HepG2 (cell line): ENCODE data around the gene PRDM12. TPM values are rescaled to one million over a fixed set of nuclear protein-coding genes. Genes with fewer than 3 reads are reported as not detected.

Source experiments
- ATAC-seq: fragments of 200-7000 bp; cut with Tn5 transposase; 3 replicates; pipeline ENCODE4 v1.9.1; 2020; ENCODE audit warnings: mild to moderate bottlenecking, moderate library complexity
- BruUV-seq: library from RNA; stranded (reverse); fragments of 400-500 nt; replicated peaks from 2 replicates; lab custom pipeline; 2021; lab: Mats Ljungman, UMichigan
- CTCF ChIA-PET: fragments of 300-600 bp; formaldehyde crosslinking; extraction: SDS; loops from one replicate; lab custom pipeline; 2021; ENCODE audit warnings: low total read pairs, inconsistent platforms, low intra/inter-chr PET ratio; lab: Yijun Ruan, JAX
- POLR2A ChIA-PET: fragments of 350-600 bp; sonication (Branson Sonifier 250); formaldehyde crosslinking; loops from one replicate; lab custom pipeline; 2020; ENCODE audit warnings: antibody characterized with exemption, inconsistent platforms; lab: Yijun Ruan, JAX
- DNase-seq: peaks from one replicate; pipeline ENCODE4 v3.0.0-alpha.2; 2015; ENCODE audit warnings: low spot score
- FAIRE-seq: peaks from 3 replicates; lab custom pipeline; 2011; peaks lifted over from hg19 to GRCh38; lab: Jason Lieb, UNC
- H2AFZ ChIP-seq: one replicate; pipeline ENCODE4 v1.6.1; 2011; ENCODE audit warnings: low read length, inconsistent platforms
- H3K27ac ChIP-seq: fragments of 300-600 bp; 3 replicates; pipeline ENCODE4 v1.8.0; 2011; ENCODE audit warnings: mixed run types, mild to moderate bottlenecking, mixed read lengths, low read length, inconsistent platforms; ENCODE audit not compliant: insufficient read depth; ENCODE audit errors: extremely low read length
- H3K27me3 ChIP-seq, 2 experiments: fragments of 200-600 bp in 1 of 2; 2 replicates in 1 of 2; 3 replicates in 1 of 2; pipeline versions ENCODE4 v1.6.0 to v1.8.0; 2011; ENCODE audit warnings: low read length in 2 of 2, mild to moderate bottlenecking in 2 of 2, moderate library complexity in 2 of 2, inconsistent platforms in 1 of 2; ENCODE audit not compliant: insufficient read depth in 2 of 2, control insufficient read depth in 1 of 2
- H3K36me3 ChIP-seq, 2 experiments: fragments of 200-600 bp in 1 of 2; replicated peaks in 1 of 2; 2 replicates in 1 of 2; 3 replicates in 1 of 2; pipeline versions ENCODE4 v1.5.1 to v1.8.0; 2011; ENCODE audit warnings: low read length in 2 of 2, inconsistent platforms in 1 of 2; ENCODE audit not compliant: insufficient read depth in 2 of 2, control insufficient read depth in 1 of 2
- H3K4me1 ChIP-seq: 2 replicates; pipeline ENCODE4 v1.5.1; 2012; ENCODE audit warnings: low read length, inconsistent platforms; ENCODE audit not compliant: insufficient read depth
- H3K4me2 ChIP-seq: 2 replicates; pipeline ENCODE4 v1.6.0; 2011; ENCODE audit warnings: low read depth, low read length, inconsistent platforms
- H3K4me3 ChIP-seq, 3 experiments: fragments of 200-600 bp in 1 of 3; sonication (generic), shearing (Covaris generic) in 1 of 3; replicated peaks in 1 of 3; 2 replicates each; pipeline ENCODE4 v1.5.1; 2011 to 2016; ENCODE audit warnings: low read length in 3 of 3, inconsistent platforms in 2 of 3, low read depth in 2 of 3, mild to moderate bottlenecking in 2 of 3, control low read depth in 1 of 3, mixed read lengths in 1 of 3; ENCODE audit not compliant: insufficient read depth in 1 of 3
- H3K79me2 ChIP-seq: one replicate; pipeline ENCODE4 v1.6.1; 2011; ENCODE audit warnings: low read length, inconsistent platforms; ENCODE audit not compliant: insufficient read depth
- H3K9ac ChIP-seq: 2 replicates; pipeline ENCODE4 v1.6.0; 2011; ENCODE audit warnings: mild to moderate bottlenecking, low read depth, low read length, inconsistent platforms; ENCODE audit not compliant: insufficient read depth
- H3K9me3 ChIP-seq: 2 replicates; pipeline ENCODE4 v1.5.1; 2012; ENCODE audit warnings: mild to moderate bottlenecking, low read length
- H4K20me1 ChIP-seq: 2 replicates; pipeline ENCODE4 v1.6.0; 2011; ENCODE audit warnings: inconsistent platforms, mild to moderate bottlenecking, low read length, moderate library complexity; ENCODE audit not compliant: insufficient read depth
- CHD2 ChIP-seq: IDR thresholded peaks from 2 replicates; pipeline ENCODE4 v1.6.1; 2011; ENCODE audit warnings: low read depth, low read length, improper control_type of control experiment
- FOXA3 ChIP-seq: IDR thresholded peaks from 2 replicates; pipeline ENCODE4 v1.6.1; 2016; ENCODE audit warnings: missing genetic modification reagents, missing compliant biosample characterization
- MED1 ChIP-seq: sonication (generic); formaldehyde crosslinking; IDR thresholded peaks from 2 replicates; pipeline ENCODE4 v1.4.0; 2020; ENCODE audit warnings: missing genetic modification reagents
- MIER3 ChIP-seq: IDR thresholded peaks from 2 replicates; pipeline ENCODE4 v1.6.1; 2016; ENCODE audit warnings: missing compliant biosample characterization, borderline replicate concordance
- NR2F2 ChIP-seq: IDR thresholded peaks from 2 replicates; pipeline ENCODE4 v1.6.1; 2012; ENCODE audit warnings: low read depth, inconsistent platforms, borderline replicate concordance
- SMAD1 ChIP-seq: sonication (generic); formaldehyde crosslinking; IDR thresholded peaks from 2 replicates; pipeline ENCODE4 v1.4.0; 2020; ENCODE audit warnings: missing genetic modification reagents, low read depth, mild to moderate bottlenecking, borderline replicate concordance
- SNAI1 ChIP-seq: sonication (generic); formaldehyde crosslinking; IDR thresholded peaks from 2 replicates; pipeline ENCODE4 v1.5.0; 2020; ENCODE audit warnings: mild to moderate bottlenecking, missing genetic modification reagents, borderline replicate concordance
- STAG1 ChIP-seq: sonication (generic); formaldehyde crosslinking; IDR thresholded peaks from 2 replicates; pipeline ENCODE4 v1.4.0; 2020; ENCODE audit warnings: missing genetic modification reagents
- ZBTB7A ChIP-seq: sonication (generic); formaldehyde crosslinking; IDR thresholded peaks from 2 replicates; pipeline ENCODE4 v1.8.0; 2022; ENCODE audit warnings: mild to moderate bottlenecking, missing genetic modification reagents
- ZNF136 ChIP-seq: sonication (generic); formaldehyde crosslinking; IDR thresholded peaks from 2 replicates; pipeline ENCODE4 v1.8.1; 2022; ENCODE audit warnings: low read depth, mild to moderate bottlenecking, moderate library complexity, missing genetic modification reagents
- ZNF274 ChIP-seq: sonication (generic); formaldehyde crosslinking; IDR thresholded peaks from 2 replicates; pipeline ENCODE4 v1.5.1; 2020; ENCODE audit warnings: mild to moderate bottlenecking, missing genetic modification reagents
- ZNF547 ChIP-seq: sonication (generic); formaldehyde crosslinking; IDR thresholded peaks from 2 replicates; pipeline ENCODE4 v1.5.1; 2020; ENCODE audit warnings: mild to moderate bottlenecking, missing genetic modification reagents
- ZNF775 ChIP-seq: sonication (generic); formaldehyde crosslinking; IDR thresholded peaks from 2 replicates; pipeline ENCODE4 v1.4.0; 2020; ENCODE audit warnings: missing genetic modification reagents, mild to moderate bottlenecking, moderate library complexity, borderline replicate concordance
- ZSCAN21 ChIP-seq: sonication (generic); formaldehyde crosslinking; IDR thresholded peaks from 2 replicates; pipeline ENCODE4 v1.8.0; 2022; ENCODE audit warnings: mild to moderate bottlenecking, missing genetic modification reagents, moderate library complexity, borderline replicate concordance
- WGBS: methylation state at CpG from one replicate; pipeline ENCODE4 v1.1.6; 2017; ENCODE audit warnings: low lambda C conversion rate; 5-methylcytosine and 5-hydroxymethylcytosine counted together
- in situ Hi-C: cut with HindIII; loops from 2 replicates; pipeline ENCODE4 v1.10.0; 2017; ENCODE audit warnings: low pct_unique_long_range_greater_than_20kb; ENCODE audit not compliant: extremely low pct_ligation_motif_present
- intact Hi-C: fragments of 100-400 bp; cut with micrococcal nuclease; formaldehyde crosslinking; loops from one replicate; pipeline ENCODE4 v1.10.0; 2022; ENCODE audit not compliant: unreplicated experiment
- polyA plus RNA-seq, 8 experiments: library from polyadenylated mRNA; depleted of rRNA in 3 of 8; stranded (reverse) in 7 of 8; unstranded in 1 of 8; fragments of >200 nt; fragmentation: Illumina TruSeq in 4 of 8; extraction: Trizol in 4 of 8; gene quantifications; 2 replicates each; pipeline versions ENCODE4 v1.2.1 to v1.2.3, GENCODE V29; 2011 to 2016; ENCODE audit warnings: low read depth in 4 of 8, missing spikeins in 1 of 8, mixed read lengths in 1 of 8; ENCODE audit not compliant: insufficient read depth in 1 of 8
- total RNA-seq, 5 experiments: library from RNA; depleted of rRNA; stranded (reverse); fragments of >200 nt; fragmentation: Illumina TruSeq; extraction: Trizol; gene quantifications; 2 replicates each; pipeline ENCODE4 v1.2.3, GENCODE V29; 2016; ENCODE audit warnings: low read depth in 1 of 5
- TF ChIP-seq, protein P1 (sequence below), 2 experiments: fragments of 450-650 bp in 1 of 2; sonication (generic) in 1 of 2; formaldehyde crosslinking; IDR thresholded peaks; 2 replicates each; pipeline versions ENCODE4 v1.5.0 to v1.8.0; 2020 to 2022; ENCODE audit warnings: mild to moderate bottlenecking in 1 of 2, missing genetic modification reagents in 1 of 2
- TF ChIP-seq, protein P2 (sequence below): sonication (generic); formaldehyde crosslinking; IDR thresholded peaks from 2 replicates; pipeline ENCODE4 v1.4.0; 2020; ENCODE audit warnings: missing genetic modification reagents, low read depth, mild to moderate bottlenecking, borderline replicate concordance
- TF ChIP-seq, protein P3 (sequence below): sonication (generic); formaldehyde crosslinking; IDR thresholded peaks from 2 replicates; pipeline ENCODE4 v1.5.0; 2020; ENCODE audit warnings: missing genetic modification reagents
- TF ChIP-seq, protein P4 (sequence below): sonication (generic); formaldehyde crosslinking; IDR thresholded peaks from 2 replicates; pipeline ENCODE4 v1.8.0; 2022; ENCODE audit warnings: low read depth, missing genetic modification reagents

PRDM12 gene
- total and polyA plus RNA-seq, 2 of the 13 experiments (the other 11 are each of a cell fraction or from before 2014, with no cell fraction given), result 0.04 to 0.07 TPM

DNA sequence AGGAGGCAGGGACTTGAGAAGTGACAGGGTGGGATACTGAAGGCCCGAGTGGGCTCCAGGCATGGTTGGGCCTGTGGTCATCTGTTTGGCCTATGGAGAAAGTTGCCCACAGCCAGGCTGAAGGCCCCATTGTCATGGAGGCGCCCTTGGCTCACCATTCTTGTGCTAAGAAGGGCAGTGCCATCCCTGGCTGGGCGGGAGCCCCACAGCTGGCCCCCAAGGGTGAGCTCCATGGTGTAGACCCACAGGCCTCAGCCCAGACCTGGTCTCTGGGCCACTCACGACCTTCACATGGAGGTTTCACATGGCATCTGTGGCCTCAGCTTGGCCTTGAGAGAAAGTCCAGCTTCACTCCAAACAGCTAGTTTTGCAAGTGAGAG lies 34.3 kb upstream of the PRDM12 start (continued):
- TF ChIP-seq, protein P1, sequence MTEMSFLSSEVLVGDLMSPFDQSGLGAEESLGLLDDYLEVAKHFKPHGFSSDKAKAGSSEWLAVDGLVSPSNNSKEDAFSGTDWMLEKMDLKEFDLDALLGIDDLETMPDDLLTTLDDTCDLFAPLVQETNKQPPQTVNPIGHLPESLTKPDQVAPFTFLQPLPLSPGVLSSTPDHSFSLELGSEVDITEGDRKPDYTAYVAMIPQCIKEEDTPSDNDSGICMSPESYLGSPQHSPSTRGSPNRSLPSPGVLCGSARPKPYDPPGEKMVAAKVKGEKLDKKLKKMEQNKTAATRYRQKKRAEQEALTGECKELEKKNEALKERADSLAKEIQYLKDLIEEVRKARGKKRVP (CRISPR knock-in tag; IDR thresholded peaks at IDR 0.05), result no peak
- no peak for TF ChIP-seq ZNF547 (CRISPR knock-in tag)
- no peak for TF ChIP-seq ZNF775 (CRISPR knock-in tag)
- TF ChIP-seq, protein P2, sequence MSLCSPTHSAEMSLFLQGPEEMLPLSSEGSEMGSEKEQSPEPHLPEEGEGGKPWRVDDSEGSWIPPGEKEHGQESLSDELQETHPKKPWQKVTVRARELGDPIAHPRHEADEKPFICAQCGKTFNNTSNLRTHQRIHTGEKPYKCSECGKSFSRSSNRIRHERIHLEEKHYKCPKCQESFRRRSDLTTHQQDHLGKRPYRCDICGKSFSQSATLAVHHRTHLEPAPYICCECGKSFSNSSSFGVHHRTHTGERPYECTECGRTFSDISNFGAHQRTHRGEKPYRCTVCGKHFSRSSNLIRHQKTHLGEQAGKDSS, result no peak

DNA sequence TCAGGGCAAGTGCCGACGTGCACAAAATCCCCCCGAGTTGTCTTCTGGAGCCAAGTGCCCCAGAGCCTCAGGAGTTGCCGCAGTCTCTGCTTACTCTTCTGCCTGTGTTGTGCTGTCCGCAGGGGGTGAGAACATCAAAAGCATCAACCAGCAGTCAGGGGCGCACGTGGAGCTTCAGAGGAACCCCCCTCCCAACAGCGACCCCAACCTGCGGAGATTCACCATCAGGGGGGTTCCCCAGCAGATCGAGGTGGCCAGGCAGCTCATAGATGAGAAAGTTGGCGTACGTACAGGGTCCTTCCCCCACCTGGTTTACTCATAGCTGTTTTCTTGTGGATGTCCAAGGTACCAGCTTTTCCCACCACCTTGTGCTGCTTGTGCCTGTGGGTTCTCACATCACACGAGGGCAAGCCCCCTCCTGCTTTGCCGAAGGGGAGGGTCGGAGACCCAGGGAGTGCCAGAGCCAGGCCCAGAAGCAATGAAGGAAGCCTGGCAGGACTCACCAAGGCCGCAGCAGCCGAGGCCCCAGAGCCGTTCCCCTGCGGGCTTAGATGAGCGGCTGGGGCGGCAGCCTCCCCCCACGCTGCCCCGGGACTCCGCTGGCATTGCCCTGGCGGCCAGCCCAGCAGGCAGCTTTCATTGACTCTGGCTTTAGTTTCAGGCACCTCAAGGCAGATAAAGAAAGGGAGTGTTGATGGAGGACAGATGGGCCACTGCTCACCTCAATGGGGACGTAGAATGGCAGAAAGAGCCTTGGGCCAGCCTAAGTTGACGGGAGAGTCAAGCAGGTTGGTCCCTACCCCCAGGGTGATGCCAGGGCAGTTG lies 33.7 kb upstream of the PRDM12 start:
- DNase-seq, result no peak
- ATAC-seq, result no peak
- Histone ChIP-seq H3K9ac (no peak overlapping the region), H3K9me3 (no peaks in the 10 kb centered on the region), H3K36me3 (peaks cover 45 to 82% of the 10 kb centered on the region in 2 experiments), H3K79me2 (no peaks in the 10 kb centered on the region), H3K4me1 (no peaks in the 10 kb centered on the region)
- WGBS, result 98% methylated on average over 27 of the region's 27 CpGs
- FAIRE-seq, result no peak
- ChIA-PET CTCF (no interaction called here), POLR2A (no interaction called here)
- no TSS peak for BruUV-seq
- TF ChIP-seq ZNF274 (CRISPR knock-in tag) (no peak), STAG1 (CRISPR knock-in tag) (no peak), SNAI1 (CRISPR knock-in tag) (no peak), ZNF136 (CRISPR knock-in tag) (no peak), FOXA3 (CRISPR knock-in tag) (no peak), MED1 (no peak), SMAD1 (no peak), MIER3 (no peak), ZSCAN21 (CRISPR knock-in tag) (no peak), ZBTB7A (CRISPR knock-in tag) (no peak), NR2F2 (no peak), CHD2 (no peak)
- TF ChIP-seq, protein P3, sequence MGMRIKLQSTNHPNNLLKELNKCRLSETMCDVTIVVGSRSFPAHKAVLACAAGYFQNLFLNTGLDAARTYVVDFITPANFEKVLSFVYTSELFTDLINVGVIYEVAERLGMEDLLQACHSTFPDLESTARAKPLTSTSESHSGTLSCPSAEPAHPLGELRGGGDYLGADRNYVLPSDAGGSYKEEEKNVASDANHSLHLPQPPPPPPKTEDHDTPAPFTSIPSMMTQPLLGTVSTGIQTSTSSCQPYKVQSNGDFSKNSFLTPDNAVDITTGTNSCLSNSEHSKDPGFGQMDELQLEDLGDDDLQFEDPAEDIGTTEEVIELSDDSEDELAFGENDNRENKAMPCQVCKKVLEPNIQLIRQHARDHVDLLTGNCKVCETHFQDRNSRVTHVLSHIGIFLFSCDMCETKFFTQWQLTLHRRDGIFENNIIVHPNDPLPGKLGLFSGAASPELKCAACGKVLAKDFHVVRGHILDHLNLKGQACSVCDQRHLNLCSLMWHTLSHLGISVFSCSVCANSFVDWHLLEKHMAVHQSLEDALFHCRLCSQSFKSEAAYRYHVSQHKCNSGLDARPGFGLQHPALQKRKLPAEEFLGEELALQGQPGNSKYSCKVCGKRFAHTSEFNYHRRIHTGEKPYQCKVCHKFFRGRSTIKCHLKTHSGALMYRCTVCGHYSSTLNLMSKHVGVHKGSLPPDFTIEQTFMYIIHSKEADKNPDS (CRISPR knock-in tag), result no peak
- TF ChIP-seq, protein P4, sequence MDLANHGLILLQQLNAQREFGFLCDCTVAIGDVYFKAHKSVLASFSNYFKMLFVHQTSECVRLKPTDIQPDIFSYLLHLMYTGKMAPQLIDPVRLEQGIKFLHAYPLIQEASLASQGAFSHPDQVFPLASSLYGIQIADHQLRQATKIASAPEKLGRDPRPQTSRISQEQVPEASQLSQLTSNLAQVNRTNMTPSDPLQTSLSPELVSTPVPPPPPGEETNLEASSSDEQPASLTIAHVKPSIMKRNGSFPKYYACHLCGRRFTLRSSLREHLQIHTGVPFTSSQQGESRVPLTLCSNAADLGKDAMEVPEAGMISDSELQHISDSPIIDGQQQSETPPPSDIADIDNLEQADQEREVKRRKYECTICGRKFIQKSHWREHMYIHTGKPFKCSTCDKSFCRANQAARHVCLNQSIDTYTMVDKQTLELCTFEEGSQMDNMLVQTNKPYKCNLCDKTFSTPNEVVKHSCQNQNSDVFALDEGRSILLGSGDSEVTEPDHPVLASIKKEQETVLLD (CRISPR knock-in tag), result no peak
- TF ChIP-seq, all 625 proteins: peak for 0
- Histone ChIP-seq H3K27ac (no peak overlapping the region), H2AFZ (no peak overlapping the region), H3K27me3 (no peaks in the 10 kb centered on the region), H4K20me1 (peaks cover 2% of the 10 kb centered on the region; the same call in 1 of the 2 replicates), H3K4me3 (no peak overlapping the region), H3K4me2 (no peak overlapping the region)
- intact Hi-C loops (no loop called here), in situ Hi-C loops (no loop called here)
